CD8-positive, alpha-beta memory T cell (primary cell): ENCODE results near the gene TOX3. TPM values are rescaled to one million over a fixed set of nuclear protein-coding genes. Genes with fewer than 3 reads are reported as not detected.

Source experiments
- CTCF ChIA-PET: fragments of 350-600 bp; sonication (Branson Sonifier 250); formaldehyde crosslinking; loops from one replicate; lab custom pipeline; 2021; ENCODE audit warnings: antibody characterized with exemption; lab: Charles Lee
- POLR2A ChIA-PET: fragments of 350-600 bp; sonication (Branson Sonifier 250); formaldehyde crosslinking; loops from one replicate; lab custom pipeline; 2021; ENCODE audit warnings: antibody characterized with exemption; lab: Charles Lee
- DNase-seq, 5 donors: peaks; one replicate each; pipeline versions ENCODE4 v3.0.0 to v3.0.0-alpha.2; 2020 to 2022; ENCODE audit warnings: mixed read lengths in 1 of 5
- H3K27ac ChIP-seq: one replicate; pipeline ENCODE4 v1.7.0; 2013; ENCODE audit warnings: low read depth, mild to moderate bottlenecking, low read length, moderate library complexity
- H3K27me3 ChIP-seq: 2 replicates; pipeline ENCODE4 v1.7.0; 2013; ENCODE audit warnings: low read length, mild to moderate bottlenecking; ENCODE audit not compliant: insufficient read depth, poor library complexity, severe bottlenecking
- H3K36me3 ChIP-seq: 2 replicates; pipeline ENCODE4 v1.7.0; 2013; ENCODE audit warnings: mild to moderate bottlenecking, low read length, moderate library complexity; ENCODE audit not compliant: insufficient read depth
- H3K4me1 ChIP-seq: 2 replicates; pipeline ENCODE4 v1.7.0; 2013; ENCODE audit warnings: mild to moderate bottlenecking, low read length, moderate library complexity; ENCODE audit not compliant: insufficient read depth
- H3K4me3 ChIP-seq: 2 replicates; pipeline ENCODE4 v1.7.0; 2013; ENCODE audit warnings: mild to moderate bottlenecking, low read length
- H3K9me3 ChIP-seq: 2 replicates; pipeline ENCODE4 v1.7.0; 2013; ENCODE audit warnings: mild to moderate bottlenecking, low read length
- H3K27ac Mint-ChIP-seq, 8 donors: one replicate each; pipeline ENCODE4 v1.8.0; 2020 to 2021; ENCODE audit warnings: mixed read lengths in 8 of 8, mild to moderate bottlenecking in 6 of 8, inconsistent platforms in 3 of 8, moderate library complexity in 3 of 8
- H3K27me3 Mint-ChIP-seq, 2 donors: one replicate each; pipeline ENCODE4 v1.8.0; 2020 to 2021; ENCODE audit warnings: mixed read lengths in 2 of 2, mild to moderate bottlenecking in 1 of 2, moderate library complexity in 1 of 2
- H3K36me3 Mint-ChIP-seq, 3 donors: one replicate each; pipeline ENCODE4 v1.8.0; 2020 to 2021; ENCODE audit warnings: mixed read lengths in 3 of 3, inconsistent platforms in 1 of 3, mild to moderate bottlenecking in 1 of 3
- H3K4me1 Mint-ChIP-seq, 3 donors: one replicate each; pipeline ENCODE4 v1.8.0; 2020 to 2021; ENCODE audit warnings: mixed read lengths in 3 of 3, inconsistent platforms in 1 of 3, mild to moderate bottlenecking in 1 of 3
- H3K4me3 Mint-ChIP-seq, 7 donors: one replicate each; pipeline ENCODE4 v1.8.0; 2020 to 2021; ENCODE audit warnings: mixed read lengths in 7 of 7, mild to moderate bottlenecking in 6 of 7, moderate library complexity in 4 of 7, inconsistent platforms in 2 of 7
- H3K9me3 Mint-ChIP-seq, 5 donors: one replicate each; pipeline ENCODE4 v1.8.0; 2020 to 2022; ENCODE audit warnings: mixed read lengths in 5 of 5, mild to moderate bottlenecking in 3 of 5, moderate library complexity in 2 of 5, inconsistent platforms in 1 of 5
- polyA plus RNA-seq: library from polyadenylated mRNA; unstranded; fragments of 300-500 nt; fragmentation: Illumina TruSeq; gene quantifications from one replicate; pipeline ENCODE4 v1.2.3, GENCODE V29; 2021
- total RNA-seq, 2 experiments: library from RNA; stranded (reverse); gene quantifications; one replicate each; pipeline ENCODE4 v1.2.3, GENCODE V29; 2021

The TOX3 gene
- total and polyA plus RNA-seq, 3 experiments from 2014 or later, result not detected

GRCh38 chr16:52547834-52548215, 882 bp upstream of the TOX3 start:
- Mint-ChIP-seq H3K4me3 (peak overlapping the region in 1 of 7 donors; percentile 23), H3K27me3 (peaks cover 26 to 46% of the 10 kb centered on the region in 2 donors), H3K27ac (no peak overlapping the region), H3K36me3 (no peaks in the 10 kb centered on the region), H3K9me3 (peaks cover 0 to 5% (median 0%) of the 10 kb centered on the region in 5 donors), H3K4me1 (peaks cover 3 to 10% (median 5%) of the 10 kb centered on the region in 3 donors)
- H3K4me1 ChIP-seq, result no peaks in the 10 kb centered on the region
- CTCF ChIA-PET, result no interaction called here
- no peak for DNase-seq
- POLR2A ChIA-PET, result no interaction called here
- H3K27ac ChIP-seq, result no peak overlapping the region
- no peaks in the 10 kb centered on the region for H3K27me3 ChIP-seq
- no peaks in the 10 kb centered on the region for H3K36me3 ChIP-seq
- H3K9me3 ChIP-seq, result no peaks in the 10 kb centered on the region
- no peak overlapping the region for H3K4me3 ChIP-seq

- DNase-seq, result no peak
- H3K9me3 ChIP-seq, result no peaks in the 10 kb centered on the region
- no peaks in the 10 kb centered on the region for H3K4me1 ChIP-seq
- no peaks in the 10 kb centered on the region for H3K36me3 ChIP-seq
- H3K9me3 Mint-ChIP-seq, result peaks cover 0 to 6% (median 0%) of the 10 kb centered on the region in 5 donors
- CTCF ChIA-PET, result no interaction called here
- no peaks in the 10 kb centered on the region for H3K36me3 Mint-ChIP-seq
- no peak overlapping the region for H3K4me3 ChIP-seq
- POLR2A ChIA-PET, result no interaction called here
- H3K27ac Mint-ChIP-seq, result no peak overlapping the region
- H3K4me1 Mint-ChIP-seq, result peaks cover 3 to 10% (median 5%) of the 10 kb centered on the region in 3 donors
- no peak overlapping the region for H3K27ac ChIP-seq
- H3K4me3 Mint-ChIP-seq, result no peak overlapping the region
- peaks cover 26 to 50% of the 10 kb centered on the region in 2 donors for H3K27me3 Mint-ChIP-seq
- no peaks in the 10 kb centered on the region for H3K27me3 ChIP-seq
Observed at GRCh38 chr16:52546291-52547003, 496 bp downstream of the TOX3 start.

GRCh38 chr16:52545898-52546266, 1.1 kb downstream of the TOX3 start:
- Mint-ChIP-seq H3K27ac (no peak overlapping the region), H3K4me1 (peaks cover 3 to 10% (median 5%) of the 10 kb centered on the region in 3 donors), H3K4me3 (no peak overlapping the region), H3K9me3 (peaks cover 0 to 6% (median 0%) of the 10 kb centered on the region in 5 donors), H3K36me3 (no peaks in the 10 kb centered on the region), H3K27me3 (peaks cover 26 to 50% of the 10 kb centered on the region in 2 donors)
- ChIA-PET POLR2A (no interaction called here), CTCF (no interaction called here)
- Histone ChIP-seq H3K4me1 (no peaks in the 10 kb centered on the region), H3K9me3 (no peaks in the 10 kb centered on the region), H3K36me3 (no peaks in the 10 kb centered on the region), H3K27me3 (no peaks in the 10 kb centered on the region), H3K4me3 (no peak overlapping the region), H3K27ac (no peak overlapping the region)
- DNase-seq, result no peak

GRCh38 chr16:52545222-52545897, 1.6 kb downstream of the TOX3 start:
- Mint-ChIP-seq H3K4me3 (no peak overlapping the region), H3K36me3 (no peaks in the 10 kb centered on the region), H3K4me1 (peaks cover 3 to 10% (median 5%) of the 10 kb centered on the region in 3 donors), H3K9me3 (peaks cover 0 to 6% (median 0%) of the 10 kb centered on the region in 5 donors), H3K27ac (no peak overlapping the region), H3K27me3 (peaks cover 26 to 50% of the 10 kb centered on the region in 2 donors)
- Histone ChIP-seq H3K4me3 (no peak overlapping the region), H3K27ac (no peak overlapping the region), H3K9me3 (no peaks in the 10 kb centered on the region), H3K27me3 (no peaks in the 10 kb centered on the region), H3K4me1 (no peaks in the 10 kb centered on the region), H3K36me3 (no peaks in the 10 kb centered on the region)
- ChIA-PET CTCF (no interaction called here), POLR2A (no interaction called here)
- DNase-seq, result no peak

GRCh38 chr16:52544703-52545102, 2.2 kb downstream of the TOX3 start:
- H3K9me3 ChIP-seq, result no peaks in the 10 kb centered on the region
- ChIA-PET POLR2A (no interaction called here), CTCF (no interaction called here)
- no peak overlapping the region for H3K27ac ChIP-seq
- no peaks in the 10 kb centered on the region for H3K27me3 ChIP-seq
- no peaks in the 10 kb centered on the region for H3K4me1 ChIP-seq
- Mint-ChIP-seq H3K9me3 (peaks cover 0 to 7% (median 0%) of the 10 kb centered on the region in 5 donors), H3K27ac (no peak overlapping the region), H3K4me3 (no peak overlapping the region), H3K4me1 (peaks cover 3 to 10% (median 5%) of the 10 kb centered on the region in 3 donors), H3K36me3 (no peaks in the 10 kb centered on the region), H3K27me3 (peaks cover 23 to 44% of the 10 kb centered on the region in 2 donors)
- DNase-seq, result no peak
- no peaks in the 10 kb centered on the region for H3K36me3 ChIP-seq
- no peak overlapping the region for H3K4me3 ChIP-seq

- Mint-ChIP-seq H3K4me1 (peaks cover 3 to 10% (median 5%) of the 10 kb centered on the region in 3 donors), H3K27me3 (peaks cover 21 to 34% of the 10 kb centered on the region in 2 donors), H3K27ac (no peak overlapping the region), H3K36me3 (no peaks in the 10 kb centered on the region), H3K9me3 (peaks cover 0 to 9% (median 0%) of the 10 kb centered on the region in 5 donors), H3K4me3 (no peak overlapping the region)
- POLR2A ChIA-PET, result no interaction called here
- Histone ChIP-seq H3K4me1 (no peaks in the 10 kb centered on the region), H3K9me3 (no peaks in the 10 kb centered on the region), H3K36me3 (no peaks in the 10 kb centered on the region), H3K27me3 (no peaks in the 10 kb centered on the region), H3K4me3 (no peak overlapping the region), H3K27ac (no peak overlapping the region)
- CTCF ChIA-PET, result no interaction called here
- DNase-seq, result no peak
Observed at GRCh38 chr16:52543654-52544053, 3.3 kb downstream of the TOX3 start.

- Histone ChIP-seq H3K27ac (no peak overlapping the region), H3K36me3 (no peaks in the 10 kb centered on the region), H3K4me3 (no peak overlapping the region), H3K27me3 (no peaks in the 10 kb centered on the region), H3K9me3 (no peaks in the 10 kb centered on the region), H3K4me1 (no peaks in the 10 kb centered on the region)
- Mint-ChIP-seq H3K27me3 (peaks cover 9 to 22% of the 10 kb centered on the region in 2 donors), H3K4me1 (peaks cover 0 to 5% (median 3%) of the 10 kb centered on the region in 3 donors), H3K4me3 (no peak overlapping the region), H3K27ac (no peak overlapping the region), H3K9me3 (peaks cover 0 to 6% (median 0%) of the 10 kb centered on the region in 5 donors), H3K36me3 (no peaks in the 10 kb centered on the region)
- DNase-seq, result no peak
- CTCF ChIA-PET, result no interaction called here
- POLR2A ChIA-PET, result no interaction called here
Observed at GRCh38 chr16:52540910-52541309, 6.0 kb downstream of the TOX3 start.

GRCh38 chr16:52539191-52539590, 7.8 kb downstream of the TOX3 start:
- Histone ChIP-seq H3K4me1 (no peaks in the 10 kb centered on the region), H3K36me3 (no peaks in the 10 kb centered on the region), H3K27me3 (no peaks in the 10 kb centered on the region), H3K4me3 (no peak overlapping the region), H3K9me3 (no peaks in the 10 kb centered on the region), H3K27ac (no peak overlapping the region)
- DNase-seq, result no peak
- Mint-ChIP-seq H3K9me3 (peaks cover 0 to 6% (median 0%) of the 10 kb centered on the region in 5 donors), H3K4me1 (no peaks in the 10 kb centered on the region), H3K27ac (no peak overlapping the region), H3K36me3 (no peaks in the 10 kb centered on the region), H3K27me3 (peaks cover 4 to 9% of the 10 kb centered on the region in 2 donors), H3K4me3 (no peak overlapping the region)
- ChIA-PET CTCF (no interaction called here), POLR2A (no interaction called here)
